H1 (cell line): ENCODE measurements around the gene HENMT1. TPM values are rescaled to one million over a fixed set of nuclear protein-coding genes. Genes with fewer than 3 reads are reported as not detected.

ENCODE experiments used
- CTCF ChIA-PET: fragments of 300-600 bp; sonication (Branson Sonifier 250); formaldehyde crosslinking; loops from one replicate; lab custom pipeline; 2021; ENCODE audit not compliant: partially characterized antibody; lab: Charles Lee
- POLR2A ChIA-PET: fragments of 300-600 bp; sonication (Branson Sonifier 250); formaldehyde crosslinking; loops from one replicate; lab custom pipeline; 2021; ENCODE audit warnings: inconsistent platforms; ENCODE audit not compliant: partially characterized antibody; lab: Charles Lee
- DNase-seq, 2 experiments: peaks; one replicate each; pipeline versions ENCODE4 v3.0.0 to v3.0.0-alpha.2; 2010 to 2022; ENCODE audit warnings: low spot score in 2 of 2, low read depth in 1 of 2, mixed read lengths in 1 of 2
- FAIRE-seq: peaks from 2 replicates; lab custom pipeline; 2011; peaks lifted over from hg19 to GRCh38; lab: Jason Lieb, UNC
- H2AFZ ChIP-seq: 2 replicates; pipeline ENCODE4 v1.8.1; 2012; ENCODE audit warnings: low read length, inconsistent platforms
- H2AK5ac ChIP-seq: 2 replicates; pipeline ENCODE4 v1.6.1; 2013; ENCODE audit warnings: low read depth, low read length
- H2BK120ac ChIP-seq: replicated peaks from 2 replicates; pipeline ENCODE3; 2013; ENCODE audit warnings: low read depth, low read length, inconsistent platforms
- H2BK12ac ChIP-seq: 2 replicates; pipeline ENCODE4 v1.6.1; 2013; ENCODE audit warnings: low read depth, low read length
- H2BK15ac ChIP-seq: 2 replicates; pipeline ENCODE4 v1.6.1; 2013; ENCODE audit warnings: low read length
- H2BK20ac ChIP-seq: 2 replicates; pipeline ENCODE4 v1.6.1; 2013; ENCODE audit warnings: low read length
- H2BK5ac ChIP-seq: 2 replicates; pipeline ENCODE4 v1.6.1; 2013; ENCODE audit warnings: low read depth, low read length
- H3K14ac ChIP-seq: 2 replicates; pipeline ENCODE4 v1.6.1; 2013; ENCODE audit warnings: inconsistent platforms; ENCODE audit not compliant: insufficient read length
- H3K18ac ChIP-seq: 2 replicates; pipeline ENCODE4 v1.6.1; 2013; ENCODE audit warnings: low read length; ENCODE audit errors: extremely low read depth
- H3K23ac ChIP-seq: 2 replicates; pipeline ENCODE4 v1.6.1; 2013; ENCODE audit warnings: inconsistent platforms; ENCODE audit not compliant: insufficient read length
- H3K23me2 ChIP-seq: 2 replicates; pipeline ENCODE4 v1.6.1; 2013; ENCODE audit warnings: low read depth, low read length
- H3K27ac ChIP-seq: 2 replicates; pipeline ENCODE4 v1.6.1; 2011; ENCODE audit warnings: low read depth, low read length, inconsistent platforms
- H3K27me3 ChIP-seq, 4 experiments: replicated peaks in 1 of 4; 1 replicate in 1 of 4; 2 replicates in 3 of 4; pipeline versions ENCODE4 v1.6.1 to v1.8.1; 2011 to 2013; ENCODE audit warnings: low read length in 3 of 4, mild to moderate bottlenecking in 3 of 4, inconsistent platforms in 2 of 4, mixed read lengths in 2 of 4, moderate library complexity in 1 of 4; ENCODE audit not compliant: control insufficient read depth in 3 of 4, insufficient read depth in 3 of 4; ENCODE audit errors: extremely low read depth in 1 of 4
- H3K36me3 ChIP-seq, 4 experiments: 2 replicates each; pipeline versions ENCODE4 v1.6.1 to v1.8.1; 2011 to 2013; ENCODE audit warnings: mild to moderate bottlenecking in 4 of 4, low read length in 3 of 4, moderate library complexity in 2 of 4, control low read depth in 1 of 4, inconsistent platforms in 1 of 4; ENCODE audit not compliant: insufficient read depth in 4 of 4, control insufficient read depth in 2 of 4
- H3K4ac ChIP-seq: replicated peaks from 2 replicates; pipeline ENCODE3; 2013; ENCODE audit warnings: low read length, low read depth, mixed read lengths, inconsistent platforms; ENCODE audit not compliant: insufficient read length
- H3K4me1 ChIP-seq, 4 experiments: replicated peaks in 1 of 4; 1 replicate in 1 of 4; 2 replicates in 3 of 4; pipeline versions ENCODE4 v1.6.1 to v1.8.1; 2011 to 2013; ENCODE audit warnings: low read length in 3 of 4, inconsistent platforms in 2 of 4, mixed read lengths in 1 of 4; ENCODE audit not compliant: insufficient read depth in 4 of 4, control insufficient read depth in 3 of 4
- H3K4me2 ChIP-seq, 2 experiments: 2 replicates each; pipeline versions ENCODE4 v1.6.1 to v1.8.1; 2011 to 2013; ENCODE audit warnings: low read depth in 2 of 2, low read length in 2 of 2, control low read depth in 1 of 2, inconsistent platforms in 1 of 2, mild to moderate bottlenecking in 1 of 2; ENCODE audit not compliant: insufficient read depth in 1 of 2
- H3K4me3 ChIP-seq, 4 experiments: fragments of 200-600, 300-600 bp in 1 of 4; sonication (generic), shearing (Covaris generic), sonication (Bioruptor Twin) in 1 of 4; 2 replicates each; pipeline versions ENCODE4 v1.5.1 to v1.8.1; 2011 to 2016; ENCODE audit warnings: low read length in 4 of 4, low read depth in 3 of 4, control low read depth in 2 of 4, inconsistent platforms in 2 of 4, mild to moderate bottlenecking in 2 of 4, mixed read lengths in 1 of 4, moderate library complexity in 1 of 4; ENCODE audit not compliant: insufficient read depth in 2 of 4; ENCODE audit errors: extremely low read depth in 1 of 4
- H3K56ac ChIP-seq: replicated peaks from 2 replicates; pipeline ENCODE3; 2013; ENCODE audit warnings: low read depth, mild to moderate bottlenecking, mixed read lengths, low read length, inconsistent platforms; ENCODE audit not compliant: insufficient read length
- H3K79me1 ChIP-seq: 2 replicates; pipeline ENCODE4 v1.6.1; 2013; ENCODE audit warnings: low read depth, low read length, control low read depth
- H3K79me2 ChIP-seq, 2 experiments: 2 replicates each; pipeline versions ENCODE4 v1.6.1 to v1.8.1; 2012 to 2013; ENCODE audit warnings: low read length in 2 of 2, mild to moderate bottlenecking in 2 of 2, inconsistent platforms in 1 of 2; ENCODE audit not compliant: insufficient read depth in 2 of 2, control insufficient read depth in 1 of 2
- H3K9ac ChIP-seq, 4 experiments: replicated peaks in 1 of 4; 1 replicate in 1 of 4; 2 replicates in 3 of 4; pipeline versions ENCODE4 v1.6.1 to v1.8.1; 2011 to 2013; ENCODE audit warnings: low read depth in 3 of 4, low read length in 3 of 4, control low read depth in 2 of 4, mild to moderate bottlenecking in 2 of 4, moderate library complexity in 2 of 4, inconsistent platforms in 1 of 4; ENCODE audit errors: extremely low read depth in 1 of 4
- H3K9me3 ChIP-seq, 2 experiments: 2 replicates each; pipeline versions ENCODE4 v1.6.1 to v1.8.1; 2012 to 2013; ENCODE audit warnings: mild to moderate bottlenecking in 2 of 2, moderate library complexity in 2 of 2, control low read depth in 1 of 2, inconsistent platforms in 1 of 2, low read depth in 1 of 2, low read length in 1 of 2, mixed read lengths in 1 of 2; ENCODE audit not compliant: insufficient read depth in 2 of 2
- H4K20me1 ChIP-seq, 2 experiments: replicated peaks in 1 of 2; 2 replicates each; pipeline versions ENCODE3 to v1.8.1; 2011 to 2013; ENCODE audit warnings: inconsistent platforms in 2 of 2, low read length in 2 of 2, mild to moderate bottlenecking in 1 of 2; ENCODE audit not compliant: insufficient read depth in 2 of 2, control insufficient read depth in 1 of 2
- H4K5ac ChIP-seq: 2 replicates; pipeline ENCODE4 v1.6.1; 2013; ENCODE audit warnings: low read length, low read depth, mixed read lengths, inconsistent platforms; ENCODE audit not compliant: insufficient read length
- H4K8ac ChIP-seq: 2 replicates; pipeline ENCODE4 v1.8.0; 2013; ENCODE audit warnings: mild to moderate bottlenecking, moderate library complexity, low read length, inconsistent platforms; ENCODE audit not compliant: insufficient read depth; ENCODE audit errors: extremely low read depth
- H4K91ac ChIP-seq: replicated peaks from 2 replicates; pipeline ENCODE3; 2013; ENCODE audit warnings: low read length, mixed read lengths, inconsistent platforms; ENCODE audit not compliant: insufficient read length
- CEBPB ChIP-seq: IDR thresholded peaks from 2 replicates; pipeline ENCODE4 v1.6.1; 2012; ENCODE audit warnings: low read depth, low read length
- CHD1 ChIP-seq: IDR thresholded peaks from 2 replicates; pipeline ENCODE4 v1.6.1; 2012; ENCODE audit warnings: low read depth, low read length, improper control_type of control experiment
- CREB1 ChIP-seq: IDR thresholded peaks from 2 replicates; pipeline ENCODE4 v1.6.1; 2012; ENCODE audit warnings: inconsistent platforms
- GTF2F1 ChIP-seq: IDR thresholded peaks from 2 replicates; pipeline ENCODE4 v1.6.1; 2012; ENCODE audit warnings: low read depth, low read length, improper control_type of control experiment, borderline replicate concordance
- HDAC6 ChIP-seq: IDR thresholded peaks from one replicate; pipeline ENCODE4 v1.7.1; 2012; ENCODE audit warnings: low read depth, mild to moderate bottlenecking, inconsistent platforms, low read length, moderate library complexity
- JUN ChIP-seq: IDR thresholded peaks from 2 replicates; pipeline ENCODE4 v1.6.1; 2011; ENCODE audit warnings: low read depth, mild to moderate bottlenecking, improper control_type of control experiment, low read length
- JUND ChIP-seq: IDR thresholded peaks from 2 replicates; pipeline ENCODE4 v1.6.1; 2011; ENCODE audit warnings: mild to moderate bottlenecking, improper control_type of control experiment, low read length
- KDM4A ChIP-seq: IDR thresholded peaks from one replicate; pipeline ENCODE4 v1.7.1; 2012; ENCODE audit warnings: low read depth, mild to moderate bottlenecking, moderate library complexity, low read length, inconsistent platforms; ENCODE audit not compliant: severe bottlenecking
- NANOG ChIP-seq: IDR thresholded peaks from 2 replicates; pipeline ENCODE4 v1.6.1; 2011; ENCODE audit warnings: low read length, low read depth, mild to moderate bottlenecking, inconsistent platforms; ENCODE audit not compliant: insufficient read depth, poor library complexity, severe bottlenecking
- RXRA ChIP-seq: IDR thresholded peaks from 2 replicates; pipeline ENCODE4 v1.6.1; 2011; ENCODE audit warnings: low read depth, mild to moderate bottlenecking, low read length, moderate library complexity; ENCODE audit not compliant: insufficient read depth
- SP2 ChIP-seq: IDR thresholded peaks from 2 replicates; pipeline ENCODE4 v1.6.1; 2012; ENCODE audit warnings: mild to moderate bottlenecking, low read length, inconsistent platforms
- SRF ChIP-seq: IDR thresholded peaks from 2 replicates; pipeline ENCODE4 v1.6.1; 2011; ENCODE audit warnings: mild to moderate bottlenecking, low read depth, low read length, moderate library complexity
- TAF1 ChIP-seq: IDR thresholded peaks from 2 replicates; pipeline ENCODE4 v1.6.1; 2011; ENCODE audit warnings: mild to moderate bottlenecking, low read depth, low read length
- TAF7 ChIP-seq: optimal IDR thresholded peaks from 2 replicates; pipeline ENCODE3; 2011; ENCODE audit warnings: low read depth, mild to moderate bottlenecking, inconsistent platforms, low read length, moderate library complexity, borderline replicate concordance
- TEAD4 ChIP-seq: IDR thresholded peaks from 2 replicates; pipeline ENCODE4 v1.6.1; 2012; ENCODE audit warnings: low read depth, low read length, inconsistent platforms, mixed read lengths
- polyA plus RNA-seq, 7 experiments: library from polyadenylated mRNA; depleted of rRNA in 3 of 7; stranded (reverse) in 5 of 7; unstranded in 2 of 7; fragments of >200 nt in 5 of 7; fragments of 200-250 nt in 2 of 7; gene quantifications; 1 replicate in 5 of 7; 2 replicates in 1 of 7; 4 replicates in 1 of 7; pipeline versions ENCODE4 v1.2.1 to v1.2.3, GENCODE V29; 2011 to 2013; ENCODE audit warnings: missing spikeins in 2 of 7, mixed read lengths in 2 of 7
- total RNA-seq: library from RNA; stranded (reverse); fragmentation: NEBNext Ultra II Directional; extraction: Animal tissue kit (Norgen Biotek cat#: 25700); gene quantifications from 2 replicates; pipeline ENCODE4 v1.2.1, GENCODE V29; 2021
- TF ChIP-seq, protein P1 (sequence below): IDR thresholded peaks from 2 replicates; pipeline ENCODE4 v1.6.1; 2012; ENCODE audit warnings: inconsistent platforms

Gene HENMT1
- total and polyA plus RNA-seq, 2 of the 8 experiments (the other 6 are each of a cell fraction or from before 2014, with no cell fraction given), result 2.9 to 5.6 TPM

DNA sequence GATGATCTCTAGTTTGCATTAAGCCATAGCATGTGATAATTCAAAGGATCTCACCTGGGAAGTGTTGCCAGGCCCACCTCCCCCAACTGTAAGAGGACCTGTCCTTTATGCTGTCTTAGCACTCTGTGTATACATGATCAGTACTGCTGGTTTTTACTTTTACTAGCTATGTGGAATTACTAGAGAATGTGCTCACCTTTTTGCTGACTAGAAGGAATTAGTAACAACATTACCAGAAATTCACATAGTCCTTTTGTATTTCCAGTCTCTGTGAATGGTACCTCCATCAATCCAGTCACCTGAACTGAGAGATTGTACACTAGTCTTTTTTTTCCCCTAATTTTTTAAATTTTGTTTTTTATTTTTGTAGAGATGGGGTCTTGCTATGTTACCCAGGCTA lies 54.4 kb downstream of the HENMT1 start:
- POLR2A ChIA-PET, result no interaction called here
- Histone ChIP-seq H3K23me2 (no peaks in the 10 kb centered on the region), H3K9ac (no peak overlapping the region)
- TF ChIP-seq TAF1 (no peak), NANOG (no peak), TEAD4 (no peak), CEBPB (no peak), KDM4A (no peak), HDAC6 (no peak), CREB1 (no peak), RXRA (no peak), SRF (no peak), JUND (no peak), GTF2F1 (no peak), TAF7 (no peak), JUN (no peak), CHD1 (no peak), SP2 (no peak)
- TF ChIP-seq, protein P1, sequence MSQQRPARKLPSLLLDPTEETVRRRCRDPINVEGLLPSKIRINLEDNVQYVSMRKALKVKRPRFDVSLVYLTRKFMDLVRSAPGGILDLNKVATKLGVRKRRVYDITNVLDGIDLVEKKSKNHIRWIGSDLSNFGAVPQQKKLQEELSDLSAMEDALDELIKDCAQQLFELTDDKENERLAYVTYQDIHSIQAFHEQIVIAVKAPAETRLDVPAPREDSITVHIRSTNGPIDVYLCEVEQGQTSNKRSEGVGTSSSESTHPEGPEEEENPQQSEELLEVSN, result no peak

More for the DNA sequence above, 54.4 kb downstream of the HENMT1 start:
- Histone ChIP-seq H2BK5ac (no peak overlapping the region), H4K8ac (no peak overlapping the region), H3K4me2 (no peak overlapping the region), H2AK5ac (no peak overlapping the region), H3K27ac (no peak overlapping the region), H3K4ac (no peak overlapping the region), H4K20me1 (no peaks in the 10 kb centered on the region), H3K56ac (no peak overlapping the region), H3K4me3 (no peak overlapping the region), H3K79me2 (no peaks in the 10 kb centered on the region), H3K23ac (no peak overlapping the region), H2BK20ac (no peak overlapping the region), H2BK120ac (no peak overlapping the region), H4K91ac (no peak overlapping the region), H3K14ac (no peak overlapping the region), H3K4me1 (no peaks in the 10 kb centered on the region), H3K27me3 (no peaks in the 10 kb centered on the region), H3K79me1 (no peaks in the 10 kb centered on the region), H2AFZ (no peak overlapping the region), H3K9me3 (no peaks in the 10 kb centered on the region), H2BK15ac (no peak overlapping the region), H2BK12ac (no peak overlapping the region), H3K18ac (no peak overlapping the region), H4K5ac (no peak overlapping the region), H3K36me3 (peaks cover 0 to 2% (median 0%) of the 10 kb centered on the region in 4 experiments; a peak in 2 of 8 replicates)
- FAIRE-seq (no peak), DNase-seq (no peak)
- CTCF ChIA-PET, result interaction anchor here (1.5 kb wide), 1 partner anchor 45 kb away, joined by 5 read pairs; no protein-coding TSS in a partner anchor
